Measurements from ENCODE around the gene LCT. TPM values are rescaled to one million over a fixed set of nuclear protein-coding genes. Genes with fewer than 3 reads are reported as not detected.

The LCT gene
- total and polyA plus RNA-seq, 2 donors (not counting 1 experiment from before 2014, with no cell fraction given) = under 0.01 TPM; not detected in 1

- Histone ChIP-seq H2AFZ (ENCODE audit: low read length) (no peak overlapping the region), H3K4me1 (ENCODE audit: control insufficient read depth, extremely low read depth, insufficient read depth, low read length) (peaks cover 5% of the 10 kb centered on the region), H3K4me3 (replicated peaks in 1 of 4; ENCODE audit: control extremely low read depth in 1 of 4, insufficient read depth in 1 of 4, low read depth in 3 of 4, low read length in 4 of 4) (no peak overlapping the region), H3K27ac (ENCODE audit: insufficient read depth, low read length) (no peak overlapping the region), H3K79me2 (ENCODE audit: control insufficient read depth, insufficient read depth, low read length) (no peaks in the 10 kb centered on the region), H3K36me3 (ENCODE audit: control insufficient read depth, insufficient read depth, low read length) (peaks cover 2% of the 10 kb centered on the region), H3K4me2 (ENCODE audit: extremely low read depth, insufficient read depth, low read length) (no peak overlapping the region), H3K27me3 (ENCODE audit: control insufficient read depth, insufficient read depth, low read length) (no peaks in the 10 kb centered on the region), H3K9me3 (ENCODE audit: control insufficient read depth, insufficient read depth, low read depth, low read length) (no peaks in the 10 kb centered on the region), H4K20me1 (ENCODE audit: control insufficient read depth, extremely low read depth, insufficient read depth, low read length) (no peaks in the 10 kb centered on the region), H3K9ac (ENCODE audit: insufficient read depth, low read length) (no peak overlapping the region)
- no peak for DNase-seq (ENCODE audit: low read depth in 2 of 2)
- peak in 1 of 2 donors; percentile 22 for TF ChIP-seq CTCF (conservative IDR thresholded peaks at IDR 0.05 in 1 of 2, IDR thresholded peaks at IDR 0.05 in 1 of 2; ENCODE audit: low read depth in 1 of 2, low read length in 2 of 2)
- TF ChIP-seq EZH2 (IDR thresholded peaks at IDR 0.05; ENCODE audit: low read length, missing control alignments) = no peak
These were observed 52.0 kb downstream of the LCT start for GRCh38 chr2:135785032-135785431.

- no peaks in the 10 kb centered on the region for H3K9me3 ChIP-seq (ENCODE audit: control insufficient read depth, insufficient read depth, low read depth, low read length)
- TF ChIP-seq CTCF (conservative IDR thresholded peaks at IDR 0.05 in 1 of 2, IDR thresholded peaks at IDR 0.05 in 1 of 2; ENCODE audit: low read depth in 1 of 2, low read length in 2 of 2) = no peak
- TF ChIP-seq EZH2 (IDR thresholded peaks at IDR 0.05; ENCODE audit: low read length, missing control alignments) = no peak
- no peak for DNase-seq (ENCODE audit: low read depth in 2 of 2)
- no peak overlapping the region for H3K9ac ChIP-seq (ENCODE audit: insufficient read depth, low read length)
- H3K36me3 ChIP-seq (ENCODE audit: control insufficient read depth, insufficient read depth, low read length) = peaks cover 2% of the 10 kb centered on the region
- no peaks in the 10 kb centered on the region for H4K20me1 ChIP-seq (ENCODE audit: control insufficient read depth, extremely low read depth, insufficient read depth, low read length)
- H2AFZ ChIP-seq (ENCODE audit: low read length) = no peak overlapping the region
- H3K79me2 ChIP-seq (ENCODE audit: control insufficient read depth, insufficient read depth, low read length) = no peaks in the 10 kb centered on the region
- H3K4me1 ChIP-seq (ENCODE audit: control insufficient read depth, extremely low read depth, insufficient read depth, low read length) = peaks cover 5% of the 10 kb centered on the region
- H3K4me3 ChIP-seq (replicated peaks in 1 of 4; ENCODE audit: control extremely low read depth in 1 of 4, insufficient read depth in 1 of 4, low read depth in 3 of 4, low read length in 4 of 4) = no peak overlapping the region
- no peaks in the 10 kb centered on the region for H3K27me3 ChIP-seq (ENCODE audit: control insufficient read depth, insufficient read depth, low read length)
- H3K27ac ChIP-seq (ENCODE audit: insufficient read depth, low read length) = no peak overlapping the region
- H3K4me2 ChIP-seq (ENCODE audit: extremely low read depth, insufficient read depth, low read length) = no peak overlapping the region
These were observed 53.5 kb downstream of the LCT start for GRCh38 chr2:135783439-135783838.

GRCh38 chr2:135782231-135782630 is 54.8 kb downstream of the LCT start:
- Histone ChIP-seq H3K9ac (ENCODE audit: insufficient read depth, low read length) (no peak overlapping the region), H3K4me2 (ENCODE audit: extremely low read depth, insufficient read depth, low read length) (no peak overlapping the region)
- TF ChIP-seq CTCF (conservative IDR thresholded peaks at IDR 0.05 in 1 of 2, IDR thresholded peaks at IDR 0.05 in 1 of 2; ENCODE audit: low read depth in 1 of 2, low read length in 2 of 2) (no peak), EZH2 (IDR thresholded peaks at IDR 0.05; ENCODE audit: low read length, missing control alignments) (no peak)

More at GRCh38 chr2:135782231-135782630, 54.8 kb downstream of the LCT start:
- Histone ChIP-seq H3K4me1 (ENCODE audit: control insufficient read depth, extremely low read depth, insufficient read depth, low read length) (peaks cover 3% of the 10 kb centered on the region), H3K4me3 (replicated peaks in 1 of 4; ENCODE audit: control extremely low read depth in 1 of 4, insufficient read depth in 1 of 4, low read depth in 3 of 4, low read length in 4 of 4) (no peak overlapping the region), H2AFZ (ENCODE audit: low read length) (no peak overlapping the region), H3K9me3 (ENCODE audit: control insufficient read depth, insufficient read depth, low read depth, low read length) (no peaks in the 10 kb centered on the region), H3K36me3 (ENCODE audit: control insufficient read depth, insufficient read depth, low read length) (no peaks in the 10 kb centered on the region), H3K79me2 (ENCODE audit: control insufficient read depth, insufficient read depth, low read length) (no peaks in the 10 kb centered on the region), H4K20me1 (ENCODE audit: control insufficient read depth, extremely low read depth, insufficient read depth, low read length) (no peaks in the 10 kb centered on the region), H3K27me3 (ENCODE audit: control insufficient read depth, insufficient read depth, low read length) (no peaks in the 10 kb centered on the region), H3K27ac (ENCODE audit: insufficient read depth, low read length) (no peak overlapping the region)
- no peak for DNase-seq (ENCODE audit: low read depth in 2 of 2)

Data from fibroblast of lung (primary cell).